Measurements from ENCODE around the gene CCDC60. TPM values are rescaled to one million over a fixed set of nuclear protein-coding genes. Genes with fewer than 3 reads are reported as not detected.
"Not testable (repeated sequence)": the region's sequence is repeated elsewhere in the genome, so short reads cannot be mapped to it uniquely, and the experiment has no call there.

Gene CCDC60
- total RNA-seq, 2 experiments from 2014 or later: not detected

DNA sequence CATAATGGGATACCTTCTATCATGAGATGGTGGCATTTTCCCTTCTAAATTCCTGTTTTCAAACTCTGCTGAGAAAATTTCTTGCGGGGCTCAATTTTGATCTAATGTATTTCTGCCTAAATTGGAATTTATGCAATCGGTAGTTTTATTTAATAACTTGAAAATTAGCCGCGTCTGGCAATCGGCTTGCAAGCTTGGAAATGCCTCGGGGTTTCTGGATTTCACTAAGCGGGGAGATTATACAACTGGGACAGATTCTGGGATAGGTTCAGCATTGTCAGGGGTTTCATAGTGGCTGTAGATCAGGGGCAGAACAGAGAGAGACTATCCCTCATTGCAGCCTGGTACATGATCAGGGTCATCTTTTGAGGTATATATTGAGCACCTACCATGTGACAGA, 8.6 kb downstream of the CCDC60 start:
- H3K36me3 Mint-ChIP-seq (ENCODE audit: low read depth): no peaks in the 10 kb centered on the region
- DNase-seq (no peak), ATAC-seq (no peak)
- ChIA-PET CTCF (no interaction called here), POLR2A (no interaction called here)
- H3K4me3 Mint-ChIP-seq: no peak overlapping the region
- H3K27ac Mint-ChIP-seq: no peak overlapping the region
- no peaks in the 10 kb centered on the region for H3K27me3 Mint-ChIP-seq (ENCODE audit: low read depth)
- H3K9me3 Mint-ChIP-seq (ENCODE audit: insufficient read depth): no peaks in the 10 kb centered on the region
- no peaks in the 10 kb centered on the region for H3K4me1 Mint-ChIP-seq (ENCODE audit: low read depth)

DNA sequence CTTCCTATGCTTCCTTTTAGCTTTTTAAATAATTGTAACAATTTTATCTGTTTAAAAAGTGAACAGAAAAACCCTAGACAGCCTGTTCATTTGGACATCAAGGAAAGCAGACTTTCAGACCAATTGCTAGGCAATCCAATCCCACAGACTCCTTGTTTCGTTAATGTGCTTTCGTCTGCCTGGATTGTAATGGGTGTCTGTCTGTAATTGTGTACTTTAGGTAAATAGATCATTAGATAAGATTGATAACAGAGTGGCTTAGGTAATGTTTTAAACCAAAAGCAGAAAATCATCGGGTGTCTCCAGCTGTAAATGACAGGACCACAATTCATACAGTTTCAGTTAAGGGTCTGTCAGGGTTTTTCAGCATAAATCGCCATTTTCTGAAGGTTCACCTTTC, 19.6 kb downstream of the CCDC60 start:
- POLR2A ChIA-PET: no interaction called here
- CTCF ChIA-PET: no interaction called here
- DNase-seq: no peak
- peaks cover 12% of the 10 kb centered on the region for H3K9me3 Mint-ChIP-seq (ENCODE audit: insufficient read depth)
- no peaks in the 10 kb centered on the region for H3K36me3 Mint-ChIP-seq (ENCODE audit: low read depth)
- H3K27me3 Mint-ChIP-seq (ENCODE audit: low read depth): no peaks in the 10 kb centered on the region
- no peak for ATAC-seq
- H3K27ac Mint-ChIP-seq: no peak overlapping the region
- no peak overlapping the region for H3K4me3 Mint-ChIP-seq
- no peaks in the 10 kb centered on the region for H3K4me1 Mint-ChIP-seq (ENCODE audit: low read depth)

DNA sequence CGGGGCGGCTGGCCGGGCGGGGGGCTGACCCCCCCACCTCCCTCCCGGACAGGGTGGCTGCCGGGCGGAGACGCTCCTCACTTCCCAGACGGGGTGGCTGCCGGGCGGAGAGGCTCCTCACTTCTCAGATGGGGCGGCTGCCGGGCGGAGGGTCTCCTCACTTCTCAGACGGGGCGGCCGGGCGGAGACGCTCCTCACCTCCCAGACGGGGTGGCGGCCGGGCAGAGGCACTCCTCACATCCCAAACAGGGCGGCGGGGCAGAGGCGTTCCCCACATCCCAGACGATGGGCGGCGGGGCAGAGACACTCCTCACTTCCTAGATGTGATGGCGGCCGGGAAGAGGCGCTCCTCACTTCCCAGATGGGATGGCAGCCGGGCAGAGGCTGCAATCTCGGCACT, 25.8 kb downstream of the CCDC60 start:
- ATAC-seq; H3K27me3 Mint-ChIP-seq (ENCODE audit: low read depth); H3K4me1 Mint-ChIP-seq (ENCODE audit: low read depth); H3K27ac Mint-ChIP-seq; H3K9me3 Mint-ChIP-seq (ENCODE audit: insufficient read depth); H3K4me3 Mint-ChIP-seq; POLR2A ChIA-PET; CTCF ChIA-PET; H3K36me3 Mint-ChIP-seq (ENCODE audit: low read depth); DNase-seq: not testable (repeated sequence)

DNA sequence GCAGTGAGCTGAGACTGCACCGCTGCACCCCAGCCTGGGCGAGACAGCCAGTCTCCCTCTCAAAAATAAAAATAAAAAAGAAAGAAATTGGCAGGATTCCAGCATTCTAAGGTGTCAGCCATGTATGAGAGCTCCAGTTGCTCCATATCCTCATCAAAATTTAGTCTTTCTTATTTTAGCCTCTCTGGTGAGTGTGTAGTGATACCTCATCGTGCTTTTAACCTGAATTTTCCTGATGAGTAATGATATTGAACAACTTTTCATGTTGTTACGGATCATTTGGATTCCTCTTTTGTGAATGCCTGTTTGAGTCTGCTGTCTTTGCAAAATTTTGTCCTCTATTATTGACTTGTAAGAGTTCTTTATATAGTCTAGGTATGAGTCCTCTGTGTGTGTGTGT, 28.5 kb downstream of the CCDC60 start:
- H3K4me3 Mint-ChIP-seq: no peak overlapping the region
- ATAC-seq: no peak
- H3K36me3 Mint-ChIP-seq (ENCODE audit: low read depth): no peaks in the 10 kb centered on the region
- H3K27me3 Mint-ChIP-seq (ENCODE audit: low read depth): peaks cover 2% of the 10 kb centered on the region
- H3K27ac Mint-ChIP-seq: no peak overlapping the region
- H3K4me1 Mint-ChIP-seq (ENCODE audit: low read depth): no peaks in the 10 kb centered on the region
- no peaks in the 10 kb centered on the region for H3K9me3 Mint-ChIP-seq (ENCODE audit: insufficient read depth)
- DNase-seq: no peak
- POLR2A ChIA-PET: no interaction called here
- CTCF ChIA-PET: no interaction called here

DNA sequence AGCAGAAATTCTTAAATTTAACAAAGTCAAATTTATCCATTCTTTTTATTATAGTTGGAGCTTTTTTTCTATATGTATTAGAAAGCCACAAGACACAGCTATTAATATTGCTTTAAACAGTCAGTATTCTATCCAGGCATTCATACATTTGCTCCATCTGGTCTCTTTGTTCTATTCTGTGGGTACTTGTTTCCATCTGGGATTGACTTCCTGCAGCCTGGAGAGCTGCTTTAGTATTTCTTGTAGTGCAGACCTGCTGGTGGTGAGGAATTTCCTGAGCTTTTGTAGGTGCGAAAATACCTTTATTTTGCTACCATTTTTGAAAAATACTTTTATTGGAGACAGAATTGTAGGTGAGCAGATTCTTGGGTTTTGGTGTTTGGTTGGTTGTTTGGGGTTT, 29.0 kb downstream of the CCDC60 start:
- CTCF ChIA-PET: no interaction called here
- no peaks in the 10 kb centered on the region for H3K9me3 Mint-ChIP-seq (ENCODE audit: insufficient read depth)
- H3K4me3 Mint-ChIP-seq: no peak overlapping the region
- H3K4me1 Mint-ChIP-seq (ENCODE audit: low read depth): no peaks in the 10 kb centered on the region
- DNase-seq (no peak), ATAC-seq (no peak)
- H3K27me3 Mint-ChIP-seq (ENCODE audit: low read depth): peaks cover 2% of the 10 kb centered on the region
- POLR2A ChIA-PET: no interaction called here
- H3K27ac Mint-ChIP-seq: no peak overlapping the region
- H3K36me3 Mint-ChIP-seq (ENCODE audit: low read depth): no peaks in the 10 kb centered on the region

DNA sequence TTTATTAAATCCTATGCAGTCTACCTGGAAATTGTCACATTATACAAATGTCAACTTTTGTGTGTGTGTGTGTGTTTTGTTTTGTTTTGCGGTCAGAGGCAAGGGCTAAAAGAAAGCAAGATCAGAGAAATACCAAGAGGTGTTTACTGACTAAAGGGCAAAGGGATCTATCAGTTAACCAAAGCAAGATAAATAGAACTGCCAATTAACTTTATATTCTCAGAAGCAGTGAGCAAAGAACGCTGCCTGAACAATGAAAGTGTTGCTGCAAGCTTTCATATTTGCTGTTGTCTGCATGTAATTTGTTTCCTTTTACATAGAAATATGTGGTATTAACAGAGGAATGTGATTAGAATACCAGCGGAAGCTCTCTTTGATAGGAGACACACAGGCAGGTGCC, 30.9 kb downstream of the CCDC60 start:
- H3K9me3 Mint-ChIP-seq (ENCODE audit: insufficient read depth): no peaks in the 10 kb centered on the region
- H3K4me3 Mint-ChIP-seq: no peak overlapping the region
- peaks cover 2% of the 10 kb centered on the region for H3K27me3 Mint-ChIP-seq (ENCODE audit: low read depth)
- H3K27ac Mint-ChIP-seq: no peak overlapping the region
- ATAC-seq (no peak), DNase-seq (no peak)
- H3K36me3 Mint-ChIP-seq (ENCODE audit: low read depth): no peaks in the 10 kb centered on the region
- ChIA-PET CTCF (no interaction called here), POLR2A (no interaction called here)
- H3K4me1 Mint-ChIP-seq (ENCODE audit: low read depth): no peaks in the 10 kb centered on the region

DNA sequence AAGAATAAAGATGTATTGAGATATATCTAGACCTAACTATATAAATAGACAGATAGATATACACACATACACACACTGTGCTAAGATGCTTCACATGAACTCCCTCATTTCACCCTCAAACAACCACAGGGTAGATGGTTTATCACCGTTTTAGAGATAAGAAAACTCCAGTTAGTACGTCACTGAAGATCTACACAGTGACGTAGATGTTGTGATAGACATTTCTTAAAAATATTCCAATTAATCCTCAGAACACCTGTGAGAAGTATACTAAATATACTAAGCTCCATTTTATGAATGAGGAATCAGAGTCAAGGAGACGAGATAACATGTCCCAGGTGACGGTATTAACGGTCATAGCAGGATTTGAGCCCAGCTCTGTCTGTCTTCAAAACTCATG, 31.5 kb downstream of the CCDC60 start:
- Mint-ChIP-seq H3K36me3 (ENCODE audit: low read depth) (no peaks in the 10 kb centered on the region), H3K27ac (no peak overlapping the region), H3K4me3 (no peak overlapping the region), H3K9me3 (ENCODE audit: insufficient read depth) (no peaks in the 10 kb centered on the region), H3K27me3 (ENCODE audit: low read depth) (peaks cover 2% of the 10 kb centered on the region), H3K4me1 (ENCODE audit: low read depth) (no peaks in the 10 kb centered on the region)
- DNase-seq: no peak
- ChIA-PET CTCF (no interaction called here), POLR2A (no interaction called here)
- ATAC-seq: no peak

DNA sequence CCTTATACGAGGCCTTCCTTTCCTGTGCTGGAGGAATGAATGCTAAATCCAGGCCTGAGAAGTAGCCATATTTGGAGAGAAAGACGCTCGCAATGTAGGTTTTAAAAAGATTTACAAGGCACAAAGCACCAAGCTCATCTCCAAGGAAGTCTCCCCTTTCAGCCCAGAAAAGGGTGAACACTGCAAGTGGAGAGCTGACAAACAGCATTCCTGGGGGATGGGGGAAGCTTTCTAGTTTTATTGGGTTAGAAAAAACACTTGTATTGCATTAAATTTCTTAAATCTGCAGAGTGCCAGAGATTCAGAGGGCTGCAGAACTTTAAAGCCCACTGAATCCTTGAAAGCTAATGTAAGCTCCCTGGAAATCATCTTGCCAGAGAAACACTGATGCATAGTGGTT, 34.6 kb downstream of the CCDC60 start:
- no peak for ATAC-seq
- ChIA-PET POLR2A (no interaction called here), CTCF (no interaction called here)
- Mint-ChIP-seq H3K4me1 (ENCODE audit: low read depth) (no peaks in the 10 kb centered on the region), H3K27ac (no peak overlapping the region), H3K4me3 (no peak overlapping the region), H3K36me3 (ENCODE audit: low read depth) (no peaks in the 10 kb centered on the region), H3K9me3 (ENCODE audit: insufficient read depth) (no peaks in the 10 kb centered on the region), H3K27me3 (ENCODE audit: low read depth) (peaks cover 2% of the 10 kb centered on the region)
- DNase-seq: no peak

DNA sequence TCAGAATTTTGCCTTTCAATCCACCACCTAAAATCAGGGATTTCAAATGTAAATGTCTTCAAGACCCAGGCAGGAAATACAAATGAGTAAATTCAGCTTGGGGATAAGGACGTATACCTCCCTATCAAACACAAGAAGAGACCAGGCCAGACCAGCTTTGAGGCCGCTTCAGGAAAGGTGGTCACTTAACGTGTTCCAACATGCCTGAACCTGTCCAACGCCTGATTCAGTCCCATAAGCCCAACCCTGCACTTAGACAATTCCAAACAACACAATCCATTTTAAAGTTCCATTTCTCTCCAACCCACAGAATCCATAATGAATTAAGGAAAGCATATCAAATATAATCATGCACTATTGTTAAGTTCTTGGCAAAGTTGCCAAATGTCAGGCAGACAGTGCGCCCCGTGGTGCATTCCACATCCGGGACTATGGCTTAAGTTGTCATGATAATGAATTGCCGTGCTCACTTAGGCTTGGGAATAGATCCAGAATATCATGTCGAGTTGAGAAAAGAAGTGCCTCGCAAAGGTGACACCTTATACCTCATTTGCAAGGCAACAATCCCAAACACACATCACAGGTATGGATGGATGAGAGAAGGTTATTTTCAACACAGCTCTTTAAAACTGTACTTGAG, 35.5 kb downstream of the CCDC60 start:
- CTCF ChIA-PET: no interaction called here
- H3K27ac Mint-ChIP-seq: no peak overlapping the region
- no peaks in the 10 kb centered on the region for H3K9me3 Mint-ChIP-seq (ENCODE audit: insufficient read depth)
- peaks cover 6% of the 10 kb centered on the region for H3K4me1 Mint-ChIP-seq (ENCODE audit: low read depth)
- no peaks in the 10 kb centered on the region for H3K27me3 Mint-ChIP-seq (ENCODE audit: low read depth)
- H3K36me3 Mint-ChIP-seq (ENCODE audit: low read depth): no peaks in the 10 kb centered on the region
- POLR2A ChIA-PET: no interaction called here
- no peak overlapping the region for H3K4me3 Mint-ChIP-seq
- ATAC-seq (no peak), DNase-seq (no peak)

DNA sequence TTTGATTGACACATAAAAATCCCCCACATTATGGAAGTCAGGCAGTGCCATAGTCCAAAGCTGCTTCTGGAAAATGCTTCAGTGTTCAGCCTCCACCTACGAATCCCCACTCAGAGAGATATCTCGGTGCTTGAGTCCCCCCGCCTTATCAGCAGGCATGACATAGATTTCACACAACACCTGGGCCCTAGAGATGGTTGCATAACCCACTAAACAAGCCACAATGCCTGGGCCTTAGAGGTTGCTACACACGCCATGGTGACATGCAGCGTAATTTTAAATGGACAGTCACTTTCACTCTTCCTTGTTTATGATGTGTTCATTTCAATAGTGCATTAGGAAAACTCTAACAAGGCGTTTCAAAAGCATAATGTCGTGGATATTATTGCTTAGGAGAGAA, 38.0 kb downstream of the CCDC60 start:
- H3K9me3 Mint-ChIP-seq (ENCODE audit: insufficient read depth): no peaks in the 10 kb centered on the region
- DNase-seq: no peak
- H3K4me3 Mint-ChIP-seq: no peak overlapping the region
- H3K36me3 Mint-ChIP-seq (ENCODE audit: low read depth): no peaks in the 10 kb centered on the region
- H3K27me3 Mint-ChIP-seq (ENCODE audit: low read depth): no peaks in the 10 kb centered on the region
- ChIA-PET CTCF (no interaction called here), POLR2A (no interaction called here)
- peaks cover 17% of the 10 kb centered on the region for H3K4me1 Mint-ChIP-seq (ENCODE audit: low read depth)
- no peak overlapping the region for H3K27ac Mint-ChIP-seq
- no peak for ATAC-seq

DNA sequence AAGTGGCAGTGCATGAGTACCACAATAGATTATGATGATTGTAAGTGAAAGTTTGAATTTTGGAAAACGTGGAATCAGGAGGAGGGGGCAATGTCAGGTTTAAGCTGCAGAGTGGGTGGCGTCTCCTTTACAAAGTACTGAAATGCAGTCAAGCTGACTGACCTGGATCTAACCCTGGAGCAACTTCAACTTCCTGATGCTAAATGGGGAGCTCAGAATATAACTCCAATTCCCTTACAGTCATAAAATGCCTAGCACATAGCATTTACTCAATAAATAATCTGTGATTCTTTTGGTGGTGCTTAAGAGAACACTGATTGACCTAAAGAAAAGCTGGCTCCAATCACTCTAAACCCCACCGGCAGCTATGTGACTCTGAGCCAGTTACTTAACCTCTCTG, 38.5 kb downstream of the CCDC60 start:
- no peaks in the 10 kb centered on the region for H3K36me3 Mint-ChIP-seq (ENCODE audit: low read depth)
- H3K9me3 Mint-ChIP-seq (ENCODE audit: insufficient read depth): no peaks in the 10 kb centered on the region
- no peak overlapping the region for H3K27ac Mint-ChIP-seq
- CTCF ChIA-PET: no interaction called here
- POLR2A ChIA-PET: no interaction called here
- DNase-seq (no peak), ATAC-seq (no peak)
- no peak overlapping the region for H3K4me3 Mint-ChIP-seq
- peaks cover 17% of the 10 kb centered on the region for H3K4me1 Mint-ChIP-seq (ENCODE audit: low read depth)
- no peaks in the 10 kb centered on the region for H3K27me3 Mint-ChIP-seq (ENCODE audit: low read depth)

DNA sequence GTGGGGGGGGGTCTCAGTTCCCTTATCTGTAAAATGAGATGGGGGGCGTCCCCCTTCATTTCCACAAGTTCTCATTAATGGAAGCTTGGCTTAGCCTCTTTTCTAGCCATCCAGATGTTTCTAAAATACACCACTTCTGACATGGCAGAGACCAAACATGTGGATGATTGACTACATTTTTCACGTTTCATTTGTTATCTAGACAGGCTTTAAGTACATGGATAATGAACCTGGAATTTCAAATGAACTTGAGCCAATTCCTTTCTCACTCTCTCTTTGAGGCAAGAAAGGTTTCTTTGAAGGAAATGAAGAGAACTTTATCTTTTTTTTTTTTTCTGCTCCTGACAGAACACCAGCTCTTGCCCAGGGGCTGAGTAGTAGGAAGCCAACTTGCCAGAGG, 39.1 kb downstream of the CCDC60 start:
- Mint-ChIP-seq H3K27ac (no peak overlapping the region), H3K36me3 (ENCODE audit: low read depth) (no peaks in the 10 kb centered on the region), H3K27me3 (ENCODE audit: low read depth) (no peaks in the 10 kb centered on the region), H3K4me3 (no peak overlapping the region), H3K4me1 (ENCODE audit: low read depth) (peaks cover 17% of the 10 kb centered on the region), H3K9me3 (ENCODE audit: insufficient read depth) (no peaks in the 10 kb centered on the region)
- DNase-seq (no peak), ATAC-seq (no peak)
- ChIA-PET CTCF (no interaction called here), POLR2A (no interaction called here)

DNA sequence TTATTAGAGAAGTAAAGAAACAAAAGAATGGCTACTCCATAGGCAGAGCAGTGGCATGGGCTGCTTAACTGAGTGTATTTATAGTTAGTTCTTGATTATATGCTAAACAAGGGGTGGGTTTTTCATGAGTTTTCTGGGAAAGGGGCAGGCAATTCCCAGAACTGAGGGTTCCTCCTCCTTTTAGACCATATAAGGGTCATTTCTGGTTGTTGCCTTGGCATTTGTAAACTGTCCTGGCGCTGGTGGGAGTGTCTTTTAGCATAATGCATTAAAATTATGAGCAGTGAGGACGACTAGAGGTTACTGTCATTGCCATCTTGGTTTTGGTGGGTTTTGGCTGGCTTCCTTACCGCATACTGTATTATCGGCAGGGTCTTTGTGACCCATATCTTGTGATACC, 40.1 kb downstream of the CCDC60 start:
- no peak overlapping the region for H3K4me3 Mint-ChIP-seq
- H3K27ac Mint-ChIP-seq: no peak overlapping the region
- H3K27me3 Mint-ChIP-seq (ENCODE audit: low read depth): no peaks in the 10 kb centered on the region
- DNase-seq (no peak), ATAC-seq (no peak)
- no peaks in the 10 kb centered on the region for H3K36me3 Mint-ChIP-seq (ENCODE audit: low read depth)
- no peaks in the 10 kb centered on the region for H3K9me3 Mint-ChIP-seq (ENCODE audit: insufficient read depth)
- CTCF ChIA-PET: no interaction called here
- POLR2A ChIA-PET: no interaction called here
- peaks cover 17% of the 10 kb centered on the region for H3K4me1 Mint-ChIP-seq (ENCODE audit: low read depth)

Measured in activated CD8-positive, alpha-beta T cell treated with anti-CD3 and anti-CD28 coated beads, Interleukin-2, amount 10 ng/mL, durations not matched to agents 7 days and 5 days (primary cell).